ENCODE results near the gene TSPAN16.
A peak's percentile ranks its signal among the peaks of the same experiment; 100 is the strongest.

The TSPAN16 gene

DNA sequence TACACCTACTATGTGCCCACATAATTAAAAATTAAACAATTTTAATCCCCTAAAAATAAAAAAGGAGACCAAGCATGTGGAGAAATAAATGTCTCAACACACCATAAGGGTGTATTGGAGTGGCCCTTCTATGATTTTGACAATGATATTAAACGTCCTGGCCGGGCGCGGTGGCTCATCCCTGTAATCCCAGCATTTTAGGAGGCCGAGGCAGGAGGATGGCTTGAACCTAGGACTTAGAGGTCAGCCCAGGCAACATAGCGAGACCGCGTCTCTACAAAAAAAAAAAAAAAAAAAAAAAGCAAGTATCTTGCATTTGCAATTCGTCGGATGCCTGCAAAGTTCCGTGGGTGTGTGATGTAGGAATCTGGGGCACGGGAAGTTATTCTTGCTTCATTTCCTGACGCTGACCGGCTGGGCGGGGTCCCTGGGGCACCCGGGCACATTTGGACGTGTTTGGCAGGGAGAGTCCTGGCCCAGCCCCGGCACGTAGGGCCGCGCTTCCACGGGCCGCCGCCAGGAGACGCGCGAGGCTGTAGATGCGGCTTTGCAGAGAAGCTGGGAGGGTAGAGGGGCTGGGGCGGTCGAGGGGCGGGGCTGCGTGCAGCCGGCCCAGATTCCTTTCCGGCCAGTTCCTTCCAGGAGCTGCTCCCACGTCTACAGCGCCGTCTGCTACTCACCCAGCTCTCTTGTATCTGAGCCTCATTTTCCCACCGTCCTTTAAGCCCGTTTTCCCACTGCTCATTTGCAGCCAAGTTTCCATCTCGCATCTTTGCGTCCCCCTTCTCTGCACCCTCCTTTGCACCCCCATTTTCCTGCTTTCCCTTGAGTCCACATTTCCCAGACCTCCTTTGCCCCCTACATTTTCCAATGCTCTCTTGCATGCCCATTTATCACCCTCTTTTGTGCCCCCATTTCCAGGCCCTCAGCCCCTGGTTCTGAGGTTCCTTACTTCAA, 2.2 kb upstream of the TSPAN16 start (continued):
- TF ChIP-seq, protein P1, sequence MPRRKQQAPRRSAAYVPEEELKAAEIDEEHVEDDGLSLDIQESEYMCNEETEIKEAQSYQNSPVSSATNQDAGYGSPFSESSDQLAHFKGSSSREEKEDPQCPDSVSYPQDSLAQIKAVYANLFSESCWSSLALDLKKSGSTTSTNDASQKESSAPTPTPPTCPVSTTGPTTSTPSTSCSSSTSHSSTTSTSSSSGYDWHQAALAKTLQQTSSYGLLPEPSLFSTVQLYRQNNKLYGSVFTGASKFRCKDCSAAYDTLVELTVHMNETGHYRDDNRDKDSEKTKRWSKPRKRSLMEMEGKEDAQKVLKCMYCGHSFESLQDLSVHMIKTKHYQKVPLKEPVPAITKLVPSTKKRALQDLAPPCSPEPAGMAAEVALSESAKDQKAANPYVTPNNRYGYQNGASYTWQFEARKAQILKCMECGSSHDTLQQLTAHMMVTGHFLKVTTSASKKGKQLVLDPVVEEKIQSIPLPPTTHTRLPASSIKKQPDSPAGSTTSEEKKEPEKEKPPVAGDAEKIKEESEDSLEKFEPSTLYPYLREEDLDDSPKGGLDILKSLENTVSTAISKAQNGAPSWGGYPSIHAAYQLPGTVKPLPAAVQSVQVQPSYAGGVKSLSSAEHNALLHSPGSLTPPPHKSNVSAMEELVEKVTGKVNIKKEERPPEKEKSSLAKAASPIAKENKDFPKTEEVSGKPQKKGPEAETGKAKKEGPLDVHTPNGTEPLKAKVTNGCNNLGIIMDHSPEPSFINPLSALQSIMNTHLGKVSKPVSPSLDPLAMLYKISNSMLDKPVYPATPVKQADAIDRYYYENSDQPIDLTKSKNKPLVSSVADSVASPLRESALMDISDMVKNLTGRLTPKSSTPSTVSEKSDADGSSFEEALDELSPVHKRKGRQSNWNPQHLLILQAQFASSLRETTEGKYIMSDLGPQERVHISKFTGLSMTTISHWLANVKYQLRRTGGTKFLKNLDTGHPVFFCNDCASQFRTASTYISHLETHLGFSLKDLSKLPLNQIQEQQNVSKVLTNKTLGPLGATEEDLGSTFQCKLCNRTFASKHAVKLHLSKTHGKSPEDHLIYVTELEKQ (tag by site-specific recombination; IDR thresholded peaks at IDR 0.05; ENCODE audit: borderline replicate concordance) = no peak
- TF ChIP-seq ZNF777 (tag by site-specific recombination; IDR thresholded peaks at IDR 0.05; ENCODE audit: borderline replicate concordance) = no peak
- peak; percentile 82 for TF ChIP-seq SP3 (tag by site-specific recombination; IDR thresholded peaks at IDR 0.05)
- no peak for TF ChIP-seq ZNF626 (tag by site-specific recombination; IDR thresholded peaks at IDR 0.05)
- TF ChIP-seq, protein P2, sequence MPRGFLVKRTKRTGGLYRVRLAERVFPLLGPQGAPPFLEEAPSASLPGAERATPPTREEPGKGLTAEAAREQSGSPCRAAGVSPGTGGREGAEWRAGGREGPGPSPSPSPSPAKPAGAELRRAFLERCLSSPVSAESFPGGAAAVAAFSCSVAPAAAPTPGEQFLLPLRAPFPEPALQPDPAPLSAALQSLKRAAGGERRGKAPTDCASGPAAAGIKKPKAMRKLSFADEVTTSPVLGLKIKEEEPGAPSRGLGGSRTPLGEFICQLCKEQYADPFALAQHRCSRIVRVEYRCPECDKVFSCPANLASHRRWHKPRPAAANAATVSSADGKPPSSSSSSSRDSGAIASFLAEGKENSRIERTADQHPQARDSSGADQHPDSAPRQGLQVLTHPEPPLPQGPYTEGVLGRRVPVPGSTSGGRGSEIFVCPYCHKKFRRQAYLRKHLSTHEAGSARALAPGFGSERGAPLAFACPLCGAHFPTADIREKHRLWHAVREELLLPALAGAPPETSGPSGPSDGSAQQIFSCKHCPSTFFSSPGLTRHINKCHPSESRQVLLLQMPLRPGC (tag by site-specific recombination; IDR thresholded peaks at IDR 0.05) = no peak
- peak; percentile 44; the same call in 1 of the 2 replicates for TF ChIP-seq GLIS1 (tag by site-specific recombination; IDR thresholded peaks at IDR 0.05)
- 0 out of 2 replicates have a peak, but pooled peaks have one; percentile 31 for TF ChIP-seq ZNF843 (tag by site-specific recombination; IDR thresholded peaks at IDR 0.05)
- TF ChIP-seq, protein P3, sequence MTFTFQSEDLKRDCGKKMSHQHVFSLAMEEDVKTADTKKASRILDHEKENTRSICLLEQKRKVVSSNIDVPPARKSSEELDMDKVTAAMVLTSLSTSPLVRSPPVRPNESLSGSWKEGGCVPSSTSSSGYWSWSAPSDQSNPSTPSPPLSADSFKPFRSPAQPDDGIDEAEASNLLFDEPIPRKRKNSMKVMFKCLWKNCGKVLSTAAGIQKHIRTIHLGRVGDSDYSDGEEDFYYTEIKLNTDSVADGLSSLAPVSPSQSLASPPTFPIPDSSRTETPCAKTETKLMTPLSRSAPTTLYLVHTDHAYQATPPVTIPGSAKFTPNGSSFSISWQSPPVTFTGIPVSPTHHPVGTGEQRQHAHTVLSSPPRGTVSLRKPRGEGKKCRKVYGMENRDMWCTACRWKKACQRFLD (tag by site-specific recombination; IDR thresholded peaks at IDR 0.05) = no peak
- TF ChIP-seq ZNF404 (tag by site-specific recombination; IDR thresholded peaks at IDR 0.05) = no peak
- no peak for TF ChIP-seq HOXC10 (CRISPR knock-in tag; IDR thresholded peaks at IDR 0.05)
- no peak for TF ChIP-seq ZNF473 (tag by site-specific recombination; IDR thresholded peaks at IDR 0.05)
- TF ChIP-seq ZNF792 (tag by site-specific recombination; IDR thresholded peaks at IDR 0.05) = no peak
- TF ChIP-seq ZNF501 (tag by site-specific recombination; IDR thresholded peaks at IDR 0.05) = peak; percentile 32; the same call in 1 of the 2 replicates
- TF ChIP-seq ZNF2 (tag by site-specific recombination; IDR thresholded peaks at IDR 0.05) = peak; percentile 89
- no peak for TF ChIP-seq ZNF132 (tag by site-specific recombination; IDR thresholded peaks at IDR 0.05; ENCODE audit: borderline replicate concordance)
- TF ChIP-seq ZNF366 (tag by site-specific recombination; conservative IDR thresholded peaks at IDR 0.05) = no peak
- TF ChIP-seq GLI2 (tag by site-specific recombination; IDR thresholded peaks at IDR 0.05; ENCODE audit: borderline replicate concordance, low read depth) = no peak
- TF ChIP-seq OVOL3 (tag by site-specific recombination; IDR thresholded peaks at IDR 0.05) = no peak
- peak; percentile 62 for TF ChIP-seq ZNF335 (tag by site-specific recombination; conservative IDR thresholded peaks at IDR 0.05)
- TF ChIP-seq ZNF175 (tag by site-specific recombination; IDR thresholded peaks at IDR 0.05) = no peak
- TF ChIP-seq ZNF223 (tag by site-specific recombination; IDR thresholded peaks at IDR 0.05) = no peak
- TF ChIP-seq ZNF670 (tag by site-specific recombination; IDR thresholded peaks at IDR 0.05; ENCODE audit: low read depth) = no peak
- TF ChIP-seq, protein P4, sequence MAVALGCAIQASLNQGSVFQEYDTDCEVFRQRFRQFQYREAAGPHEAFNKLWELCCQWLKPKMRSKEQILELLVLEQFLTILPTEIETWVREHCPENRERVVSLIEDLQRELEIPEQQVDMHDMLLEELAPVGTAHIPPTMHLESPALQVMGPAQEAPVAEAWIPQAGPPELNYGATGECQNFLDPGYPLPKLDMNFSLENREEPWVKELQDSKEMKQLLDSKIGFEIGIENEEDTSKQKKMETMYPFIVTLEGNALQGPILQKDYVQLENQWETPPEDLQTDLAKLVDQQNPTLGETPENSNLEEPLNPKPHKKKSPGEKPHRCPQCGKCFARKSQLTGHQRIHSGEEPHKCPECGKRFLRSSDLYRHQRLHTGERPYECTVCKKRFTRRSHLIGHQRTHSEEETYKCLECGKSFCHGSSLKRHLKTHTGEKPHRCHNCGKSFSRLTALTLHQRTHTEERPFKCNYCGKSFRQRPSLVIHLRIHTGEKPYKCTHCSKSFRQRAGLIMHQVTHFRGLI (tag by site-specific recombination; IDR thresholded peaks at IDR 0.05) = no peak
- TF ChIP-seq TCF7L2 (IDR thresholded peaks at IDR 0.05; ENCODE audit: borderline replicate concordance, low read depth, low read length) = no peak
- no peak for TF ChIP-seq ZNF23 (tag by site-specific recombination; IDR thresholded peaks at IDR 0.05; ENCODE audit: borderline replicate concordance)
- TF ChIP-seq KLF7 (tag by site-specific recombination; IDR thresholded peaks at IDR 0.05; ENCODE audit: borderline replicate concordance) = 0 out of 2 replicates have a peak, but pooled peaks have one; percentile 12
- TF ChIP-seq ZNF707 (tag by site-specific recombination; IDR thresholded peaks at IDR 0.05) = no peak
- TF ChIP-seq, protein P5, sequence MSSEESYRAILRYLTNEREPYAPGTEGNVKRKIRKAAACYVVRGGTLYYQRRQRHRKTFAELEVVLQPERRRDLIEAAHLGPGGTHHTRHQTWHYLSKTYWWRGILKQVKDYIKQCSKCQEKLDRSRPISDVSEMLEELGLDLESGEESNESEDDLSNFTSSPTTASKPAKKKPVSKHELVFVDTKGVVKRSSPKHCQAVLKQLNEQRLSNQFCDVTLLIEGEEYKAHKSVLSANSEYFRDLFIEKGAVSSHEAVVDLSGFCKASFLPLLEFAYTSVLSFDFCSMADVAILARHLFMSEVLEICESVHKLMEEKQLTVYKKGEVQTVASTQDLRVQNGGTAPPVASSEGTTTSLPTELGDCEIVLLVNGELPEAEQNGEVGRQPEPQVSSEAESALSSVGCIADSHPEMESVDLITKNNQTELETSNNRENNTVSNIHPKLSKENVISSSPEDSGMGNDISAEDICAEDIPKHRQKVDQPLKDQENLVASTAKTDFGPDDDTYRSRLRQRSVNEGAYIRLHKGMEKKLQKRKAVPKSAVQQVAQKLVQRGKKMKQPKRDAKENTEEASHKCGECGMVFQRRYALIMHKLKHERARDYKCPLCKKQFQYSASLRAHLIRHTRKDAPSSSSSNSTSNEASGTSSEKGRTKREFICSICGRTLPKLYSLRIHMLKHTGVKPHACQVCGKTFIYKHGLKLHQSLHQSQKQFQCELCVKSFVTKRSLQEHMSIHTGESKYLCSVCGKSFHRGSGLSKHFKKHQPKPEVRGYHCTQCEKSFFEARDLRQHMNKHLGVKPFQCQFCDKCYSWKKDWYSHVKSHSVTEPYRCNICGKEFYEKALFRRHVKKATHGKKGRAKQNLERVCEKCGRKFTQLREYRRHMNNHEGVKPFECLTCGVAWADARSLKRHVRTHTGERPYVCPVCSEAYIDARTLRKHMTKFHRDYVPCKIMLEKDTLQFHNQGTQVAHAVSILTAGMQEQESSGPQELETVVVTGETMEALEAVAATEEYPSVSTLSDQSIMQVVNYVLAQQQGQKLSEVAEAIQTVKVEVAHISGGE (tag by site-specific recombination; conservative IDR thresholded peaks at IDR 0.05; ENCODE audit: low read depth) = peak; percentile 90
